Panc1 (cell line): Measurements from ENCODE around the gene TOM1L1. TPM values are rescaled to one million over a fixed set of nuclear protein-coding genes. Genes with fewer than 3 reads are reported as not detected.

Source experiments
- ATAC-seq: fragments of 200-7000 bp; cut with Tn5 transposase; 2 replicates; pipeline ENCODE4 v1.9.1; 2020; ENCODE audit warnings: mild to moderate bottlenecking, moderate library complexity
- BruUV-seq: library from RNA; stranded (reverse); fragments of 400-500 nt; replicated peaks from 2 replicates; lab custom pipeline; 2021; lab: Mats Ljungman, UMichigan
- CTCF ChIA-PET: fragments of 300-600 bp; sonication (Branson Sonifier 250); formaldehyde crosslinking; loops from one replicate; lab custom pipeline; 2022; ENCODE audit warnings: antibody characterized with exemption; lab: Charles Lee
- POLR2A ChIA-PET: fragments of 300-600 bp; sonication (Branson Sonifier 250); formaldehyde crosslinking; loops from one replicate; lab custom pipeline; 2022; ENCODE audit warnings: antibody characterized with exemption; lab: Charles Lee
- DNase-seq: peaks from one replicate; pipeline ENCODE4 v3.0.0-alpha.2; 2010; ENCODE audit warnings: low read depth, low spot score
- H3K27ac ChIP-seq: 2 replicates; pipeline ENCODE4 v1.5.1; 2011; ENCODE audit warnings: mild to moderate bottlenecking, low read length, inconsistent platforms
- H3K27me3 ChIP-seq: fragments of 200-500 bp; sonication (Bioruptor generic); 2 replicates; pipeline ENCODE4 v1.6.0; 2014; ENCODE audit warnings: low read length, inconsistent platforms; ENCODE audit not compliant: control insufficient read depth, insufficient read depth
- H3K36me3 ChIP-seq: fragments of 200-500 bp; sonication (Bioruptor generic); 2 replicates; pipeline ENCODE4 v1.5.1; 2014; ENCODE audit warnings: inconsistent platforms, mild to moderate bottlenecking, low read length, moderate library complexity; ENCODE audit not compliant: control insufficient read depth, insufficient read depth
- H3K4me1 ChIP-seq: 2 replicates; pipeline ENCODE4 v1.5.1; 2011; ENCODE audit warnings: inconsistent platforms, mild to moderate bottlenecking, low read length, moderate library complexity; ENCODE audit not compliant: control insufficient read depth, insufficient read depth
- H3K4me3 ChIP-seq, 2 experiments: 2 replicates each; pipeline ENCODE4 v1.5.1; 2011 to 2012; ENCODE audit warnings: low read depth in 2 of 2, low read length in 2 of 2, mild to moderate bottlenecking in 2 of 2, inconsistent platforms in 1 of 2, moderate library complexity in 1 of 2
- H3K9me3 ChIP-seq: fragments of 200-500 bp; sonication (Bioruptor generic); 2 replicates; pipeline ENCODE4 v1.5.1; 2014; ENCODE audit warnings: low read depth, mild to moderate bottlenecking, inconsistent platforms, low read length, moderate library complexity; ENCODE audit not compliant: control insufficient read depth, insufficient read depth
- POLR2AphosphoS5 ChIP-seq: IDR thresholded peaks from 2 replicates; pipeline ENCODE4 v1.6.1; 2012; ENCODE audit warnings: mild to moderate bottlenecking, low read depth, low read length, moderate library complexity
- SIN3A ChIP-seq: IDR thresholded peaks from 2 replicates; pipeline ENCODE4 v1.6.1; 2012; ENCODE audit warnings: low read depth, mild to moderate bottlenecking, low read length, moderate library complexity, borderline replicate concordance; ENCODE audit not compliant: insufficient read depth
- TCF7L2 ChIP-seq: IDR thresholded peaks from 2 replicates; pipeline ENCODE4 v1.6.1; 2011; ENCODE audit warnings: mild to moderate bottlenecking, low read depth, low read length, inconsistent platforms
- in situ Hi-C: cut with HindIII; loops from 2 replicates; pipeline ENCODE4 v1.10.0; 2016; ENCODE audit warnings: low sequenced_read_pairs, low pct_unique_long_range_greater_than_20kb
- intact Hi-C: fragments of 100-400 bp; cut with micrococcal nuclease; formaldehyde crosslinking; loops from one replicate; pipeline ENCODE4 v1.10.0; 2022; ENCODE audit not compliant: unreplicated experiment
- total RNA-seq: library from RNA; stranded (reverse); gene quantifications from one replicate; pipeline ENCODE4 v1.2.1, GENCODE V29; 2021; ENCODE audit not compliant: unreplicated experiment
- TF ChIP-seq, protein P1 (sequence below): fragments of 450-650 bp; IDR thresholded peaks from 2 replicates; pipeline ENCODE4 v1.5.1; 2017; ENCODE audit warnings: mild to moderate bottlenecking
- TF ChIP-seq, protein P2 (sequence below), 2 experiments: IDR thresholded peaks; 2 replicates each; pipeline ENCODE4 v1.6.1; 2011 to 2012; ENCODE audit warnings: low read depth in 2 of 2, control low read depth in 1 of 2, low read length in 1 of 2, mild to moderate bottlenecking in 1 of 2, moderate library complexity in 1 of 2; ENCODE audit not compliant: insufficient read depth in 1 of 2

Gene TOM1L1
- total RNA-seq, 1 experiment from 2014 or later: 53.9 TPM

GRCh38 chr17:54972406-54973138, 71.9 kb downstream of the TOM1L1 start:
- ChIA-PET POLR2A (no interaction called here), CTCF (no interaction called here)
- in situ Hi-C loops: no loop called here
- Histone ChIP-seq H3K36me3 (peaks cover 7% of the 10 kb centered on the region; the same call in 1 of the 2 replicates), H3K27me3 (no peaks in the 10 kb centered on the region), H3K4me1 (peaks cover 21% of the 10 kb centered on the region), H3K9me3 (no peaks in the 10 kb centered on the region), H3K27ac (no peak overlapping the region), H3K4me3 (no peak overlapping the region)
- BruUV-seq: no TSS peak
- intact Hi-C loops: no loop called here
- TF ChIP-seq SIN3A (no peak), POLR2AphosphoS5 (no peak), TCF7L2 (no peak)
- TF ChIP-seq, protein P1, sequence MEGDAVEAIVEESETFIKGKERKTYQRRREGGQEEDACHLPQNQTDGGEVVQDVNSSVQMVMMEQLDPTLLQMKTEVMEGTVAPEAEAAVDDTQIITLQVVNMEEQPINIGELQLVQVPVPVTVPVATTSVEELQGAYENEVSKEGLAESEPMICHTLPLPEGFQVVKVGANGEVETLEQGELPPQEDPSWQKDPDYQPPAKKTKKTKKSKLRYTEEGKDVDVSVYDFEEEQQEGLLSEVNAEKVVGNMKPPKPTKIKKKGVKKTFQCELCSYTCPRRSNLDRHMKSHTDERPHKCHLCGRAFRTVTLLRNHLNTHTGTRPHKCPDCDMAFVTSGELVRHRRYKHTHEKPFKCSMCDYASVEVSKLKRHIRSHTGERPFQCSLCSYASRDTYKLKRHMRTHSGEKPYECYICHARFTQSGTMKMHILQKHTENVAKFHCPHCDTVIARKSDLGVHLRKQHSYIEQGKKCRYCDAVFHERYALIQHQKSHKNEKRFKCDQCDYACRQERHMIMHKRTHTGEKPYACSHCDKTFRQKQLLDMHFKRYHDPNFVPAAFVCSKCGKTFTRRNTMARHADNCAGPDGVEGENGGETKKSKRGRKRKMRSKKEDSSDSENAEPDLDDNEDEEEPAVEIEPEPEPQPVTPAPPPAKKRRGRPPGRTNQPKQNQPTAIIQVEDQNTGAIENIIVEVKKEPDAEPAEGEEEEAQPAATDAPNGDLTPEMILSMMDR: no peak
- TF ChIP-seq, protein P2, sequence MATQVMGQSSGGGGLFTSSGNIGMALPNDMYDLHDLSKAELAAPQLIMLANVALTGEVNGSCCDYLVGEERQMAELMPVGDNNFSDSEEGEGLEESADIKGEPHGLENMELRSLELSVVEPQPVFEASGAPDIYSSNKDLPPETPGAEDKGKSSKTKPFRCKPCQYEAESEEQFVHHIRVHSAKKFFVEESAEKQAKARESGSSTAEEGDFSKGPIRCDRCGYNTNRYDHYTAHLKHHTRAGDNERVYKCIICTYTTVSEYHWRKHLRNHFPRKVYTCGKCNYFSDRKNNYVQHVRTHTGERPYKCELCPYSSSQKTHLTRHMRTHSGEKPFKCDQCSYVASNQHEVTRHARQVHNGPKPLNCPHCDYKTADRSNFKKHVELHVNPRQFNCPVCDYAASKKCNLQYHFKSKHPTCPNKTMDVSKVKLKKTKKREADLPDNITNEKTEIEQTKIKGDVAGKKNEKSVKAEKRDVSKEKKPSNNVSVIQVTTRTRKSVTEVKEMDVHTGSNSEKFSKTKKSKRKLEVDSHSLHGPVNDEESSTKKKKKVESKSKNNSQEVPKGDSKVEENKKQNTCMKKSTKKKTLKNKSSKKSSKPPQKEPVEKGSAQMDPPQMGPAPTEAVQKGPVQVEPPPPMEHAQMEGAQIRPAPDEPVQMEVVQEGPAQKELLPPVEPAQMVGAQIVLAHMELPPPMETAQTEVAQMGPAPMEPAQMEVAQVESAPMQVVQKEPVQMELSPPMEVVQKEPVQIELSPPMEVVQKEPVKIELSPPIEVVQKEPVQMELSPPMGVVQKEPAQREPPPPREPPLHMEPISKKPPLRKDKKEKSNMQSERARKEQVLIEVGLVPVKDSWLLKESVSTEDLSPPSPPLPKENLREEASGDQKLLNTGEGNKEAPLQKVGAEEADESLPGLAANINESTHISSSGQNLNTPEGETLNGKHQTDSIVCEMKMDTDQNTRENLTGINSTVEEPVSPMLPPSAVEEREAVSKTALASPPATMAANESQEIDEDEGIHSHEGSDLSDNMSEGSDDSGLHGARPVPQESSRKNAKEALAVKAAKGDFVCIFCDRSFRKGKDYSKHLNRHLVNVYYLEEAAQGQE (IDR thresholded peaks at IDR 0.05; ENCODE audit: insufficient read depth in 1 of 2, low read depth in 2 of 2, low read length in 1 of 2): no peak
- no peak for DNase-seq
- ATAC-seq: no peak

DNA sequence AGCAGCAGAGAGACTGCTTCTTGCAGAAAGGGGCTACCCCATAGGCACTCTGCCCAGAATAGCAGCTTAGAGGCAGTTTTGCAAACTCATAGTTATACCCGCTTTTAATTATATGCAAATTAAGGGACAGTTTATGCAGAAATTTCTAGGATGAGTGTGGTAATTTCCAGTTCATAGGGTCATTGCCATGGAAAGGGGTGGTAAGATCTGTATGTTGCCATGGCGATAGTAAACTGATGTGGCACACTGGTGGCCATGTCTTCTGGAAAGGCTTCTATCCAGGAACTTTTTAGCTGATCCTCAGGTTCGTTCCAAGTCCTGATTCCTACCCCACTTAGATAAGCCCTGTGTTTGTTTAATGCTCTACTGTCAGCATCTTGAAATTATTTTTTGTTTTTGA, 74.1 kb downstream of the TOM1L1 start:
- no peak for TF ChIP-seq TCF7L2
- TF ChIP-seq, protein P1: no peak
- no peak for TF ChIP-seq SIN3A
- no peak for TF ChIP-seq POLR2AphosphoS5
- H3K27ac ChIP-seq: no peak overlapping the region

More for the DNA sequence above, 74.1 kb downstream of the TOM1L1 start:
- Histone ChIP-seq H3K36me3 (no peaks in the 10 kb centered on the region), H3K4me1 (peaks cover 18% of the 10 kb centered on the region), H3K9me3 (peaks cover 7% of the 10 kb centered on the region), H3K27me3 (no peaks in the 10 kb centered on the region), H3K4me3 (no peak overlapping the region)
- CTCF ChIA-PET: no interaction called here
- in situ Hi-C loops: no loop called here
- ATAC-seq (no peak), DNase-seq (no peak)
- intact Hi-C loops: no loop called here
- no TSS peak for BruUV-seq
- POLR2A ChIA-PET: no interaction called here
